Measurements from ENCODE around the gene RLBP1.

- TF ChIP-seq CTCF (IDR thresholded peaks at IDR 0.05 in 8 of 11, conservative IDR thresholded peaks at IDR 0.05 in 3 of 11) (no peak), POLR2AphosphoS5 (IDR thresholded peaks at IDR 0.05) (no peak)
These were observed 42.9 kb downstream of the RLBP1 start for GRCh38 chr15:89178307-89178977.
